Hematopoietic multipotent progenitor cell (in vitro differentiated cells): ENCODE data around the gene MAP1B. TPM values are rescaled to one million over a fixed set of nuclear protein-coding genes. Genes with fewer than 3 reads are reported as not detected.
A peak's percentile ranks its signal among the peaks of the same experiment; 100 is the strongest.

Experiments
- DNase-seq, 3 donors: peaks; one replicate each; pipeline ENCODE4 v3.0.0-alpha.2; 2011 to 2015; ENCODE audit warnings: low read depth in 2 of 3, low spot score in 2 of 3
- total RNA-seq: library from RNA; depleted of rRNA; stranded (reverse); fragments of >200 nt; gene quantifications from one replicate; pipeline ENCODE4 v1.2.3, GENCODE V29; 2012

The MAP1B gene
- total RNA-seq, 1 donor = 0.54 TPM

GRCh38 chr5:72129725-72130124 is 22.4 kb downstream of the MAP1B start:
- no peak for DNase-seq

GRCh38 chr5:72130351-72130761 is 23.1 kb downstream of the MAP1B start:
- DNase-seq = no peak

GRCh38 chr5:72133212-72133990 is 26.1 kb downstream of the MAP1B start:
- DNase-seq = peak in 1 of 3 donors; percentile 8

- DNase-seq = no peak
Observed at GRCh38 chr5:72134226-72134899, 27.1 kb downstream of the MAP1B start.

- DNase-seq = peak in 2 of 3 donors; percentile 15 to 55
Observed at GRCh38 chr5:72137826-72138409, 30.6 kb downstream of the MAP1B start.

GRCh38 chr5:72138943-72139521 is 31.8 kb downstream of the MAP1B start:
- DNase-seq = peak in 2 of 3 donors; percentile 74 to 80

GRCh38 chr5:72140711-72141110 is 33.4 kb downstream of the MAP1B start:
- DNase-seq = no peak

- DNase-seq = no peak
Observed at GRCh38 chr5:72141440-72142355, 34.4 kb downstream of the MAP1B start.

- DNase-seq = no peak
Observed at GRCh38 chr5:72144762-72145161, 37.5 kb downstream of the MAP1B start.

GRCh38 chr5:72145348-72145747 is 38.1 kb downstream of the MAP1B start:
- DNase-seq = no peak

GRCh38 chr5:72146056-72146455 is 38.8 kb downstream of the MAP1B start:
- no peak for DNase-seq

- DNase-seq = no peak
Observed at GRCh38 chr5:72147569-72147968, 40.3 kb downstream of the MAP1B start.

GRCh38 chr5:72149742-72150141 is 42.5 kb downstream of the MAP1B start:
- no peak for DNase-seq

GRCh38 chr5:72151169-72151568 is 43.9 kb downstream of the MAP1B start:
- DNase-seq = no peak

- no peak for DNase-seq
Observed at GRCh38 chr5:72151646-72152045, 44.4 kb downstream of the MAP1B start.

- no peak for DNase-seq
Observed at GRCh38 chr5:72152545-72152944, 45.3 kb downstream of the MAP1B start.

GRCh38 chr5:72153551-72153950 is 46.3 kb downstream of the MAP1B start:
- no peak for DNase-seq

- DNase-seq = no peak
Observed at GRCh38 chr5:72154076-72154756, 46.9 kb downstream of the MAP1B start.

- DNase-seq = no peak
Observed at GRCh38 chr5:72156946-72157624, 49.8 kb downstream of the MAP1B start.
